Activated T-cell treated with anti-CD3 and anti-CD28 coated beads, Interleukin-2, amount 50 U/mL, for 72 hours (primary cell): ENCODE data around the gene LENG9. TPM values are rescaled to one million over a fixed set of nuclear protein-coding genes. Genes with fewer than 3 reads are reported as not detected.
A peak's percentile ranks its signal among the peaks of the same experiment; 100 is the strongest.

Experiments
- ATAC-seq, 2 donors: fragments of 150-1000 bp; cut with Tn5 transposase; replicated peaks in 1 of 2; 2 replicates each; pipeline ENCODE4 v1.10.0; 2021; ENCODE audit warnings: moderate library complexity in 2 of 2, mild to moderate bottlenecking in 1 of 2
- DNase-seq, 2 donors: peaks; one replicate each; pipeline ENCODE4 v3.0.0; 2021 to 2022; ENCODE audit warnings: mixed read lengths in 1 of 2
- H3K27ac Mint-ChIP-seq: one replicate; pipeline ENCODE4 v1.8.0; 2022; ENCODE audit warnings: mild to moderate bottlenecking, moderate library complexity, mixed read lengths
- H3K27me3 Mint-ChIP-seq: one replicate; pipeline ENCODE4 v1.8.0; 2022; ENCODE audit warnings: low read depth, mixed read lengths
- H3K36me3 Mint-ChIP-seq, 2 donors: one replicate each; pipeline ENCODE4 v1.8.0; 2022; ENCODE audit warnings: mixed read lengths in 2 of 2, mild to moderate bottlenecking in 1 of 2; ENCODE audit not compliant: insufficient read depth in 2 of 2
- H3K4me1 Mint-ChIP-seq: one replicate; pipeline ENCODE4 v1.8.0; 2022; ENCODE audit warnings: low read depth, mixed read lengths
- H3K4me3 Mint-ChIP-seq, 2 donors: one replicate each; pipeline ENCODE4 v1.8.0; 2022; ENCODE audit warnings: mild to moderate bottlenecking in 2 of 2, mixed read lengths in 2 of 2, moderate library complexity in 2 of 2
- H3K9me3 Mint-ChIP-seq, 2 donors: one replicate each; pipeline ENCODE4 v1.8.0; 2022; ENCODE audit warnings: mixed read lengths in 2 of 2
- total RNA-seq, 2 donors: library from RNA; stranded (reverse); gene quantifications; one replicate each; pipeline ENCODE4 v1.2.3, GENCODE V29; 2022

LENG9 gene
- total RNA-seq, 2 donors from 2014 or later: 3.1 to 5.8 TPM

- no peak for ATAC-seq
Measured at GRCh38 chr19:54426291-54426931, 37.2 kb downstream of the LENG9 start.

GRCh38 chr19:54425382-54425723 lies 38.2 kb downstream of the LENG9 start:
- peaks cover 33% of the 10 kb centered on the region for H3K27me3 Mint-ChIP-seq
- no peak overlapping the region for H3K27ac Mint-ChIP-seq
- H3K36me3 Mint-ChIP-seq: no peaks in the 10 kb centered on the region
- ATAC-seq (no peak), DNase-seq (no peak)
- no peaks in the 10 kb centered on the region for H3K4me1 Mint-ChIP-seq
- no peak overlapping the region for H3K4me3 Mint-ChIP-seq
- no peaks in the 10 kb centered on the region for H3K9me3 Mint-ChIP-seq

More at GRCh38 chr19:54426291-54426931, 37.2 kb downstream of the LENG9 start:
- no peak for DNase-seq
- Mint-ChIP-seq H3K36me3 (no peaks in the 10 kb centered on the region), H3K4me3 (no peak overlapping the region), H3K4me1 (peaks cover 6% of the 10 kb centered on the region), H3K27me3 (peaks cover 37% of the 10 kb centered on the region), H3K27ac (no peak overlapping the region), H3K9me3 (no peaks in the 10 kb centered on the region)

GRCh38 chr19:54424660-54425381 lies 38.8 kb downstream of the LENG9 start:
- Mint-ChIP-seq H3K4me1 (no peaks in the 10 kb centered on the region), H3K27ac (no peak overlapping the region), H3K4me3 (no peak overlapping the region), H3K36me3 (no peaks in the 10 kb centered on the region), H3K27me3 (peaks cover 33% of the 10 kb centered on the region), H3K9me3 (no peaks in the 10 kb centered on the region)
- no peak for DNase-seq
- no peak for ATAC-seq

- DNase-seq (no peak), ATAC-seq (no peak)
- Mint-ChIP-seq H3K27me3 (peaks cover 33% of the 10 kb centered on the region), H3K36me3 (no peaks in the 10 kb centered on the region), H3K4me3 (no peak overlapping the region), H3K4me1 (no peaks in the 10 kb centered on the region), H3K9me3 (no peaks in the 10 kb centered on the region), H3K27ac (no peak overlapping the region)
Measured at GRCh38 chr19:54424201-54424600, 39.4 kb downstream of the LENG9 start.

- peaks cover 39% of the 10 kb centered on the region for H3K27me3 Mint-ChIP-seq
- ATAC-seq (no peak), DNase-seq (no peak)
- H3K4me1 Mint-ChIP-seq: peaks cover 14% of the 10 kb centered on the region
- H3K4me3 Mint-ChIP-seq: no peak overlapping the region
- H3K36me3 Mint-ChIP-seq: peaks cover 0 to 3% of the 10 kb centered on the region in 2 donors
- H3K9me3 Mint-ChIP-seq: no peaks in the 10 kb centered on the region
- no peak overlapping the region for H3K27ac Mint-ChIP-seq
Measured at GRCh38 chr19:54422136-54422535, 41.4 kb downstream of the LENG9 start.

- no peak for DNase-seq
- no peaks in the 10 kb centered on the region for H3K9me3 Mint-ChIP-seq
- no peak overlapping the region for H3K27ac Mint-ChIP-seq
- no peak overlapping the region for H3K4me3 Mint-ChIP-seq
- H3K27me3 Mint-ChIP-seq: peaks cover 40% of the 10 kb centered on the region
- peaks cover 0 to 4% of the 10 kb centered on the region in 2 donors for H3K36me3 Mint-ChIP-seq
- ATAC-seq: no peak
- H3K4me1 Mint-ChIP-seq: peaks cover 16% of the 10 kb centered on the region
Measured at GRCh38 chr19:54421521-54421920, 42.1 kb downstream of the LENG9 start.

- H3K4me3 Mint-ChIP-seq: no peak overlapping the region
Measured at GRCh38 chr19:54421169-54421516, 42.4 kb downstream of the LENG9 start.

GRCh38 chr19:54420383-54421168 lies 43.0 kb downstream of the LENG9 start:
- DNase-seq (no peak), ATAC-seq (no peak)
- Mint-ChIP-seq H3K27ac (no peak overlapping the region), H3K4me3 (no peak overlapping the region), H3K4me1 (peaks cover 16% of the 10 kb centered on the region), H3K9me3 (no peaks in the 10 kb centered on the region), H3K36me3 (peaks cover 0 to 4% of the 10 kb centered on the region in 2 donors), H3K27me3 (peaks cover 37% of the 10 kb centered on the region)

More at GRCh38 chr19:54421169-54421516, 42.4 kb downstream of the LENG9 start:
- Mint-ChIP-seq H3K27ac (no peak overlapping the region), H3K27me3 (peaks cover 37% of the 10 kb centered on the region), H3K9me3 (no peaks in the 10 kb centered on the region), H3K36me3 (peaks cover 0 to 4% of the 10 kb centered on the region in 2 donors), H3K4me1 (peaks cover 16% of the 10 kb centered on the region)
- DNase-seq: no peak
- ATAC-seq: no peak

- no peak for ATAC-seq
- Mint-ChIP-seq H3K4me3 (no peak overlapping the region), H3K9me3 (no peaks in the 10 kb centered on the region), H3K27ac (no peak overlapping the region), H3K27me3 (peaks cover 32% of the 10 kb centered on the region), H3K4me1 (peaks cover 16% of the 10 kb centered on the region), H3K36me3 (peaks cover 0 to 4% of the 10 kb centered on the region in 2 donors)
- no peak for DNase-seq
Measured at GRCh38 chr19:54420068-54420382, 43.6 kb downstream of the LENG9 start.

GRCh38 chr19:54418930-54419800 lies 44.4 kb downstream of the LENG9 start:
- Mint-ChIP-seq H3K27me3 (peaks cover 37% of the 10 kb centered on the region), H3K27ac (no peak overlapping the region), H3K4me1 (peaks cover 16% of the 10 kb centered on the region), H3K36me3 (peaks cover 0 to 5% of the 10 kb centered on the region in 2 donors), H3K4me3 (no peak overlapping the region), H3K9me3 (peaks cover 1 to 2% of the 10 kb centered on the region in 2 donors)
- DNase-seq (no peak), ATAC-seq (no peak)

GRCh38 chr19:54418030-54418929 lies 45.3 kb downstream of the LENG9 start:
- peak; percentile 27 to 43 for DNase-seq
- peak overlapping the region; percentile 47 to 56 for H3K4me3 Mint-ChIP-seq
- peaks cover 37% of the 10 kb centered on the region for H3K27me3 Mint-ChIP-seq
- H3K4me1 Mint-ChIP-seq: peaks cover 16% of the 10 kb centered on the region
- peaks cover 0 to 12% of the 10 kb centered on the region in 2 donors for H3K36me3 Mint-ChIP-seq
- H3K27ac Mint-ChIP-seq: no peak overlapping the region
- ATAC-seq: peak; percentile 63 to 66
- H3K9me3 Mint-ChIP-seq: peaks cover 6 to 8% of the 10 kb centered on the region in 2 donors
